GM13977 (cell line): ENCODE results near the gene ARHGAP44.

Experiments
- DNase-seq: peaks from one replicate; pipeline ENCODE4 v3.0.0; 2012; ENCODE audit warnings: low spot score
- in situ Hi-C: fragments of 300-500 bp; cut with MboI; formaldehyde crosslinking; loops from one replicate; pipeline ENCODE4 v1.12.0; 2022; ENCODE audit warnings: low sequenced_read_pairs, low pct_unique_long_range_greater_than_20kb, mixed read lengths, inconsistent platforms; ENCODE audit not compliant: unreplicated experiment
- TF ChIP-seq, protein P1 (sequence below): IDR thresholded peaks from 2 replicates; pipeline ENCODE4 v1.5.1; 2012; ENCODE audit warnings: mild to moderate bottlenecking, control low read depth; ENCODE audit not compliant: insufficient read depth; ENCODE audit errors: extremely low read depth, missing control alignments

Gene ARHGAP44

DNA sequence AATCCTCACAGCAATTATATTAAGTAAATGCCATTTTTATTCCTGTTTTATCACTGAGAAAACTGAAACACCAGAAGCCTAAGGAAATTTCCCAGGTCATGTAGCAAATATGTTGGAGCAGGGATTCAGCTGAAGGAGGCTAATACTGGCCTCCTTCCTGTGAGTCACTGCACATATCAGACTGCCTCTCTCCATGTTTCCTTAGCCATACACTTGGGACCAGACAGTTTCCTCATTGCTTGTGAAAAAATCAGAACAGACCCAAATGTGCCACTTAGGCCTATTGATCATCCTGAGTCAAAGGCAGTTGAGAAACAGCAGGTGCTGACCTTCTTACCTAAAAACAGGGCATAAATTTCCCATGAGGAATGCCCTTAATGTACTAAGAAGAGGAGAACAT, 247.5 kb downstream of the ARHGAP44 start:
- in situ Hi-C loops, result no loop called here
- DNase-seq, result no peak
- TF ChIP-seq, protein P1, sequence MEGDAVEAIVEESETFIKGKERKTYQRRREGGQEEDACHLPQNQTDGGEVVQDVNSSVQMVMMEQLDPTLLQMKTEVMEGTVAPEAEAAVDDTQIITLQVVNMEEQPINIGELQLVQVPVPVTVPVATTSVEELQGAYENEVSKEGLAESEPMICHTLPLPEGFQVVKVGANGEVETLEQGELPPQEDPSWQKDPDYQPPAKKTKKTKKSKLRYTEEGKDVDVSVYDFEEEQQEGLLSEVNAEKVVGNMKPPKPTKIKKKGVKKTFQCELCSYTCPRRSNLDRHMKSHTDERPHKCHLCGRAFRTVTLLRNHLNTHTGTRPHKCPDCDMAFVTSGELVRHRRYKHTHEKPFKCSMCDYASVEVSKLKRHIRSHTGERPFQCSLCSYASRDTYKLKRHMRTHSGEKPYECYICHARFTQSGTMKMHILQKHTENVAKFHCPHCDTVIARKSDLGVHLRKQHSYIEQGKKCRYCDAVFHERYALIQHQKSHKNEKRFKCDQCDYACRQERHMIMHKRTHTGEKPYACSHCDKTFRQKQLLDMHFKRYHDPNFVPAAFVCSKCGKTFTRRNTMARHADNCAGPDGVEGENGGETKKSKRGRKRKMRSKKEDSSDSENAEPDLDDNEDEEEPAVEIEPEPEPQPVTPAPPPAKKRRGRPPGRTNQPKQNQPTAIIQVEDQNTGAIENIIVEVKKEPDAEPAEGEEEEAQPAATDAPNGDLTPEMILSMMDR, result no peak

DNA sequence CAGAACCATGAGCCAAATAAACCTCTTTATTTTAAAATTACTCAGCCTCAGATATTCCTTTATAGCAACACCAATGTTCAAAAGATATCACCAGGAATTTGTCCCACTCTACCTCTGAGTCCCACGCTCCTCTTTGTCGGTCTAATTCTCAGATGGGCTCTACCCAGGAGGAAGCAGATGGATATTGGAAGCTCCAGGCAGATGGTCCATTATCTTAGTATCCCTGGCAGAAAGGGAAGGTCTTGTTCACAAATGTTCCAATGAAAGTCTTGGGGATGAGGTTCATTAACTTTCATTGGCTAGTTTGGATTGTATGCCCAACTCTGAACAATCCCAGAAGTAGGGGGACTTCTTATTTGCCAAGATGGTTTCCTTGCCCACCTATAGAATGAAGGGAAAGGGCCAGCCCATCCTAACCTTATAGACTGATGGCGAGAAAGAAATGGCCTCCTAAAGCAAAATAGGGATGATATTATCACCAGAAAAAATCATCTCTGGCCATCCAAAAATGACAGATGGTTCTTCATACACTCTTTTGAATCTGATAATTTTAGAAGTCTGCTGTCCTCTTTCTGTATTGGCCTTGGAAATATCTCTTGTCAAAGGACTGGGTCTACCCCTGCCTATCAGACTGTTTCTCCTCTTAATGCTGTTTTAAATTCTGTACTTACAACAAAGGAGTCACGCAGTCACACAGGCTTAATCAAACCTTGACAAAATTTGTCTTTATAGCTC, 249.8 kb downstream of the ARHGAP44 start:
- DNase-seq, result no peak
- TF ChIP-seq, protein P1, result no peak
- in situ Hi-C loops, result no loop called here
